ENCODE results near the gene FLCN. TPM values are rescaled to one million over a fixed set of nuclear protein-coding genes. Genes with fewer than 3 reads are reported as not detected.

Gene FLCN
- total and polyA plus RNA-seq, 2 donors (not counting 1 experiment from before 2014, with no cell fraction given): 16.4 to 68.5 TPM

- Histone ChIP-seq H3K4me1 (ENCODE audit: control insufficient read depth, extremely low read depth, insufficient read depth, low read length) (no peaks in the 10 kb centered on the region), H3K27ac (ENCODE audit: insufficient read depth, low read length) (no peak overlapping the region), H2AFZ (ENCODE audit: low read length) (no peak overlapping the region), H3K4me3 (replicated peaks in 1 of 4; ENCODE audit: control extremely low read depth in 1 of 4, insufficient read depth in 1 of 4, low read depth in 3 of 4, low read length in 4 of 4) (no peak overlapping the region), H3K9me3 (ENCODE audit: control insufficient read depth, insufficient read depth, low read depth, low read length) (no peaks in the 10 kb centered on the region), H4K20me1 (ENCODE audit: control insufficient read depth, extremely low read depth, insufficient read depth, low read length) (no peaks in the 10 kb centered on the region), H3K4me2 (ENCODE audit: extremely low read depth, insufficient read depth, low read length) (no peak overlapping the region), H3K9ac (ENCODE audit: insufficient read depth, low read length) (no peak overlapping the region), H3K36me3 (ENCODE audit: control insufficient read depth, insufficient read depth, low read length) (no peaks in the 10 kb centered on the region), H3K27me3 (ENCODE audit: control insufficient read depth, insufficient read depth, low read length) (no peaks in the 10 kb centered on the region), H3K79me2 (ENCODE audit: control insufficient read depth, insufficient read depth, low read length) (peaks cover 3% of the 10 kb centered on the region)
- TF ChIP-seq EZH2 (IDR thresholded peaks at IDR 0.05; ENCODE audit: low read length, missing control alignments) (no peak), CTCF (conservative IDR thresholded peaks at IDR 0.05 in 1 of 2, IDR thresholded peaks at IDR 0.05 in 1 of 2; ENCODE audit: low read depth in 1 of 2, low read length in 2 of 2) (no peak)
- DNase-seq (ENCODE audit: low read depth in 2 of 2): no peak
These were observed 4.7 kb upstream of the FLCN start for GRCh38 chr17:17241656-17242055.

- TF ChIP-seq CTCF (conservative IDR thresholded peaks at IDR 0.05 in 1 of 2, IDR thresholded peaks at IDR 0.05 in 1 of 2; ENCODE audit: low read depth in 1 of 2, low read length in 2 of 2): no peak
- TF ChIP-seq EZH2 (IDR thresholded peaks at IDR 0.05; ENCODE audit: low read length, missing control alignments): no peak
- Histone ChIP-seq H3K27me3 (ENCODE audit: control insufficient read depth, insufficient read depth, low read length) (no peaks in the 10 kb centered on the region), H2AFZ (ENCODE audit: low read length) (no peak overlapping the region), H3K4me3 (replicated peaks in 1 of 4; ENCODE audit: control extremely low read depth in 1 of 4, insufficient read depth in 1 of 4, low read depth in 3 of 4, low read length in 4 of 4) (no peak overlapping the region), H3K9me3 (ENCODE audit: control insufficient read depth, insufficient read depth, low read depth, low read length) (no peaks in the 10 kb centered on the region), H3K9ac (ENCODE audit: insufficient read depth, low read length) (no peak overlapping the region), H3K4me2 (ENCODE audit: extremely low read depth, insufficient read depth, low read length) (no peak overlapping the region), H4K20me1 (ENCODE audit: control insufficient read depth, extremely low read depth, insufficient read depth, low read length) (peaks cover 5% of the 10 kb centered on the region), H3K79me2 (ENCODE audit: control insufficient read depth, insufficient read depth, low read length) (peaks cover 21% of the 10 kb centered on the region), H3K27ac (ENCODE audit: insufficient read depth, low read length) (no peak overlapping the region), H3K4me1 (ENCODE audit: control insufficient read depth, extremely low read depth, insufficient read depth, low read length) (peaks cover 2% of the 10 kb centered on the region), H3K36me3 (ENCODE audit: control insufficient read depth, insufficient read depth, low read length) (no peaks in the 10 kb centered on the region)
- DNase-seq (ENCODE audit: low read depth in 2 of 2): no peak
These were observed 2.9 kb upstream of the FLCN start for GRCh38 chr17:17239832-17240231.

- peak; percentile 14 to 47 for DNase-seq (ENCODE audit: low read depth in 2 of 2)
- Histone ChIP-seq H3K27ac (ENCODE audit: insufficient read depth, low read length) (peak overlapping the region; percentile 100), H4K20me1 (ENCODE audit: control insufficient read depth, extremely low read depth, insufficient read depth, low read length) (peaks cover 5% of the 10 kb centered on the region), H3K4me1 (ENCODE audit: control insufficient read depth, extremely low read depth, insufficient read depth, low read length) (peaks cover 2% of the 10 kb centered on the region), H3K79me2 (ENCODE audit: control insufficient read depth, insufficient read depth, low read length) (peaks cover 49% of the 10 kb centered on the region), H2AFZ (ENCODE audit: low read length) (no peak overlapping the region), H3K4me2 (ENCODE audit: extremely low read depth, insufficient read depth, low read length) (peak overlapping the region; percentile 99), H3K9me3 (ENCODE audit: control insufficient read depth, insufficient read depth, low read depth, low read length) (no peaks in the 10 kb centered on the region), H3K36me3 (ENCODE audit: control insufficient read depth, insufficient read depth, low read length) (peaks cover 6% of the 10 kb centered on the region), H3K27me3 (ENCODE audit: control insufficient read depth, insufficient read depth, low read length) (no peaks in the 10 kb centered on the region), H3K4me3 (replicated peaks in 1 of 4; ENCODE audit: control extremely low read depth in 1 of 4, insufficient read depth in 1 of 4, low read depth in 3 of 4, low read length in 4 of 4) (peak overlapping the region; percentile 85 to 98 (median 89)), H3K9ac (ENCODE audit: insufficient read depth, low read length) (peak overlapping the region; percentile 99)
- TF ChIP-seq EZH2 (IDR thresholded peaks at IDR 0.05; ENCODE audit: low read length, missing control alignments) (no peak), CTCF (conservative IDR thresholded peaks at IDR 0.05 in 1 of 2, IDR thresholded peaks at IDR 0.05 in 1 of 2; ENCODE audit: low read depth in 1 of 2, low read length in 2 of 2) (no peak)
These were observed 508 bp downstream of the FLCN start for GRCh38 chr17:17236295-17237025.
